Suprapubic skin (tissue), 4 donors: ENCODE data around the gene VAMP2. TPM values are rescaled to one million over a fixed set of nuclear protein-coding genes. Genes with fewer than 3 reads are reported as not detected.

Experiments used
- DNase-seq, 2 donors: peaks; one replicate each; pipeline ENCODE4 v3.0.0-alpha.2; 2019; ENCODE audit warnings: low spot score in 2 of 2
- H3K27ac ChIP-seq: fragments of 200-600 bp; sonication (generic); one replicate; pipeline ENCODE4 v1.5.1; 2019
- H3K27me3 ChIP-seq: fragments of 200-600 bp; sonication (generic); one replicate; pipeline ENCODE4 v1.5.1; 2019
- H3K36me3 ChIP-seq: fragments of 200-600 bp; sonication (generic); one replicate; pipeline ENCODE4 v1.5.1; 2019
- H3K4me1 ChIP-seq: fragments of 200-600 bp; sonication (generic); one replicate; pipeline ENCODE4 v1.5.1; 2019
- H3K4me3 ChIP-seq: fragments of 200-600 bp; sonication (generic); one replicate; pipeline ENCODE4 v1.5.1; 2019; ENCODE audit warnings: mild to moderate bottlenecking
- H3K9me3 ChIP-seq: fragments of 200-600 bp; sonication (generic); one replicate; pipeline ENCODE4 v1.5.1; 2019
- CTCF ChIP-seq, 2 donors: fragments of 200-600 bp in 1 of 2; fragments of 450-650 bp in 1 of 2; sonication (generic) in 1 of 2; IDR thresholded peaks; one replicate each; pipeline ENCODE4 v1.5.1; 2016 to 2019; ENCODE audit warnings: antibody characterized with exemption in 2 of 2, mild to moderate bottlenecking in 1 of 2, moderate library complexity in 1 of 2
- EP300 ChIP-seq: sonication (generic); formaldehyde crosslinking; IDR thresholded peaks from one replicate; pipeline ENCODE4 v1.6.1; 2017; ENCODE audit warnings: antibody characterized with exemption
- POLR2A ChIP-seq, 2 donors: fragments of 450-650 bp; IDR thresholded peaks; one replicate each; pipeline ENCODE4 v1.6.1; 2017; ENCODE audit warnings: antibody characterized with exemption in 2 of 2, mild to moderate bottlenecking in 2 of 2, moderate library complexity in 2 of 2
- POLR2AphosphoS5 ChIP-seq, 3 donors: sonication (generic); formaldehyde crosslinking; IDR thresholded peaks; one replicate each; pipeline ENCODE4 v1.6.1; 2017; ENCODE audit warnings: antibody characterized with exemption in 3 of 3
- WGBS: methylation state at CpG from one replicate; pipeline ENCODE4 v1.1.5; 2018; 5-methylcytosine and 5-hydroxymethylcytosine counted together
- total RNA-seq, 4 donors: library from RNA; depleted of rRNA; stranded (reverse); fragments of >200 nt; gene quantifications; one replicate each; pipeline ENCODE4 v1.1.0, GENCODE V29; 2016

Gene VAMP2
- total RNA-seq, 4 donors from 2014 or later = 41.2 to 64.3 (median 52.8) TPM

GRCh38 chr17:8185582-8186445 is 23.1 kb upstream of the VAMP2 start:
- H3K36me3 ChIP-seq = no peaks in the 10 kb centered on the region
- H3K27ac ChIP-seq = peak overlapping the region; percentile 95
- H3K9me3 ChIP-seq = no peaks in the 10 kb centered on the region
- H3K27me3 ChIP-seq = no peaks in the 10 kb centered on the region
- under 1% methylated on average over 27 of the region's 44 CpGs for WGBS
- H3K4me3 ChIP-seq = peak overlapping the region; percentile 96
- peak; percentile 94 to 96 for DNase-seq
- TF ChIP-seq POLR2AphosphoS5 (IDR thresholded peaks at IDR 0.05) = peak; percentile 68 to 95 (median 89)
- TF ChIP-seq POLR2A (IDR thresholded peaks at IDR 0.05) = peak in 1 of 2 donors; percentile 56
- no peak for TF ChIP-seq CTCF (IDR thresholded peaks at IDR 0.05)
- TF ChIP-seq EP300 = no peak
- H3K4me1 ChIP-seq = peaks cover 42% of the 10 kb centered on the region

GRCh38 chr17:8176998-8177731 is 14.4 kb upstream of the VAMP2 start:
- H3K27ac ChIP-seq = peak overlapping the region; percentile 79
- peak overlapping the region; percentile 70 for H3K4me3 ChIP-seq
- H3K4me1 ChIP-seq = peaks cover 43% of the 10 kb centered on the region
- H3K27me3 ChIP-seq = no peaks in the 10 kb centered on the region
- 79% methylated on average over 14 of the region's 19 CpGs for WGBS
- TF ChIP-seq CTCF (IDR thresholded peaks at IDR 0.05) = no peak
- DNase-seq = no peak
- no peaks in the 10 kb centered on the region for H3K36me3 ChIP-seq
- H3K9me3 ChIP-seq = no peaks in the 10 kb centered on the region

- WGBS = 3% methylated on average over 23 of the region's 56 CpGs
- Histone ChIP-seq H3K27ac (peak within 1 kb of the TSS; percentile 79), H3K4me1 (peaks cover 43% of the 10 kb centered on the region), H3K27me3 (no peaks in the 10 kb centered on the region), H3K9me3 (no peaks in the 10 kb centered on the region), H3K36me3 (no peaks in the 10 kb centered on the region), H3K4me3 (peak within 1 kb of the TSS; percentile 70)
- TF ChIP-seq CTCF (IDR thresholded peaks at IDR 0.05) (peak in 1 of 2 donors; percentile 10), POLR2AphosphoS5 (IDR thresholded peaks at IDR 0.05) (no peak)
- peak; percentile 94 to 96 for DNase-seq
These were observed 13.6 kb upstream of the VAMP2 start, which contains the start of gene TMEM107 for GRCh38 chr17:8176197-8176940. Gene TMEM107, minus strand, starts transcription at chr17:8176380. Its CDS starts 94 bp downstream, at chr17:8176286.

- peak in 1 of 2 donors; percentile 70 for DNase-seq
- Histone ChIP-seq H3K27ac (peak overlapping the region; percentile 79), H3K9me3 (no peaks in the 10 kb centered on the region), H3K4me1 (peaks cover 43% of the 10 kb centered on the region), H3K27me3 (no peaks in the 10 kb centered on the region), H3K4me3 (peak overlapping the region; percentile 70), H3K36me3 (no peaks in the 10 kb centered on the region)
- TF ChIP-seq POLR2A (IDR thresholded peaks at IDR 0.05) = no peak
- TF ChIP-seq EP300 = no peak
- TF ChIP-seq POLR2AphosphoS5 (IDR thresholded peaks at IDR 0.05) = no peak
- no peak for TF ChIP-seq CTCF (IDR thresholded peaks at IDR 0.05)
- 9% methylated on average over 11 of the region's 11 CpGs for WGBS
These were observed 13.0 kb upstream of the VAMP2 start for GRCh38 chr17:8175795-8176196.
